HepG2 (cell line): Measurements from ENCODE around the gene CBFA2T2. TPM values are rescaled to one million over a fixed set of nuclear protein-coding genes. Genes with fewer than 3 reads are reported as not detected.

Experiments
- CBX2 ChIP-seq, 2 experiments: fragments of 200-600 bp in 1 of 2; sonication (generic); formaldehyde crosslinking in 1 of 2; IDR thresholded peaks; 2 replicates each; pipeline versions ENCODE4 v1.7.0 to v1.8.1; 2018 to 2022; ENCODE audit warnings: low read depth in 2 of 2, low read length in 1 of 2, mild to moderate bottlenecking in 1 of 2, missing genetic modification reagents in 1 of 2
- DNMT3B ChIP-seq: conservative IDR thresholded peaks from 2 replicates; pipeline ENCODE4 v1.6.1; 2016; ENCODE audit warnings: missing biosample characterization, control low read depth
- HNRNPUL1 ChIP-seq: fragments of 200-400 bp; formaldehyde crosslinking; IDR thresholded peaks from 2 replicates; pipeline ENCODE4 v1.6.1; 2017; ENCODE audit warnings: low read depth, mild to moderate bottlenecking, low read length, moderate library complexity
- MED8 ChIP-seq: sonication (generic); formaldehyde crosslinking; IDR thresholded peaks from 2 replicates; pipeline ENCODE4 v1.8.1; 2023; ENCODE audit warnings: mild to moderate bottlenecking, missing genetic modification reagents; ENCODE audit not compliant: insufficient replicate concordance
- NFATC3 ChIP-seq: sonication (generic); formaldehyde crosslinking; IDR thresholded peaks from 2 replicates; pipeline ENCODE4 v1.5.1; 2020; ENCODE audit warnings: mild to moderate bottlenecking, missing genetic modification reagents
- ZBTB20 ChIP-seq: sonication (generic); formaldehyde crosslinking; IDR thresholded peaks from 2 replicates; pipeline ENCODE4 v1.8.1; 2023; ENCODE audit warnings: missing genetic modification reagents, low read depth, mild to moderate bottlenecking, borderline replicate concordance
- ZNF30 ChIP-seq: sonication (generic); formaldehyde crosslinking; IDR thresholded peaks from 2 replicates; pipeline ENCODE4 v1.5.0; 2020; ENCODE audit warnings: mild to moderate bottlenecking, missing genetic modification reagents
- ZNF446 ChIP-seq: sonication (generic); formaldehyde crosslinking; IDR thresholded peaks from 2 replicates; pipeline ENCODE4 v1.5.0; 2020; ENCODE audit warnings: mild to moderate bottlenecking, missing genetic modification reagents
- ZNF569 ChIP-seq: sonication (generic); formaldehyde crosslinking; IDR thresholded peaks from 2 replicates; pipeline ENCODE4 v1.5.0; 2020; ENCODE audit warnings: mild to moderate bottlenecking, missing genetic modification reagents, moderate library complexity, borderline replicate concordance
- ZNF747 ChIP-seq: sonication (generic); formaldehyde crosslinking; IDR thresholded peaks from 2 replicates; pipeline ENCODE4 v1.8.1; 2023; ENCODE audit warnings: missing genetic modification reagents, mild to moderate bottlenecking, borderline replicate concordance
- ZNF816 ChIP-seq: sonication (generic); formaldehyde crosslinking; IDR thresholded peaks from 2 replicates; pipeline ENCODE4 v1.8.0; 2022; ENCODE audit warnings: missing genetic modification reagents, mild to moderate bottlenecking, borderline replicate concordance
- polyA plus RNA-seq, 8 experiments: library from polyadenylated mRNA; depleted of rRNA in 3 of 8; stranded (reverse) in 7 of 8; unstranded in 1 of 8; fragments of >200 nt; fragmentation: Illumina TruSeq in 4 of 8; extraction: Trizol in 4 of 8; gene quantifications; 2 replicates each; pipeline versions ENCODE4 v1.2.1 to v1.2.3, GENCODE V29; 2011 to 2016; ENCODE audit warnings: low read depth in 4 of 8, missing spikeins in 1 of 8, mixed read lengths in 1 of 8; ENCODE audit not compliant: insufficient read depth in 1 of 8
- total RNA-seq, 5 experiments: library from RNA; depleted of rRNA; stranded (reverse); fragments of >200 nt; fragmentation: Illumina TruSeq; extraction: Trizol; gene quantifications; 2 replicates each; pipeline ENCODE4 v1.2.3, GENCODE V29; 2016; ENCODE audit warnings: low read depth in 1 of 5
- TF ChIP-seq, protein P1 (sequence below): sonication (generic); formaldehyde crosslinking; IDR thresholded peaks from 2 replicates; pipeline ENCODE4 v1.4.0; 2020; ENCODE audit warnings: mild to moderate bottlenecking, missing genetic modification reagents
- TF ChIP-seq, protein P2 (sequence below): IDR thresholded peaks from 2 replicates; pipeline ENCODE4 v1.6.1; 2012; ENCODE audit warnings: inconsistent platforms
- TF ChIP-seq, protein P3 (sequence below): sonication (generic); formaldehyde crosslinking; IDR thresholded peaks from 2 replicates; pipeline ENCODE4 v1.5.1; 2020; ENCODE audit warnings: mild to moderate bottlenecking, missing genetic modification reagents, moderate library complexity
- TF ChIP-seq, protein P4 (sequence below): IDR thresholded peaks from 2 replicates; pipeline ENCODE4 v1.6.1; 2016; ENCODE audit warnings: missing biosample characterization, missing genetic modification reagents, low read depth

CBFA2T2 gene
- total and polyA plus RNA-seq, 2 of the 13 experiments (the other 11 are each of a cell fraction or from before 2014, with no cell fraction given), result 6.3 to 21.2 TPM

DNA sequence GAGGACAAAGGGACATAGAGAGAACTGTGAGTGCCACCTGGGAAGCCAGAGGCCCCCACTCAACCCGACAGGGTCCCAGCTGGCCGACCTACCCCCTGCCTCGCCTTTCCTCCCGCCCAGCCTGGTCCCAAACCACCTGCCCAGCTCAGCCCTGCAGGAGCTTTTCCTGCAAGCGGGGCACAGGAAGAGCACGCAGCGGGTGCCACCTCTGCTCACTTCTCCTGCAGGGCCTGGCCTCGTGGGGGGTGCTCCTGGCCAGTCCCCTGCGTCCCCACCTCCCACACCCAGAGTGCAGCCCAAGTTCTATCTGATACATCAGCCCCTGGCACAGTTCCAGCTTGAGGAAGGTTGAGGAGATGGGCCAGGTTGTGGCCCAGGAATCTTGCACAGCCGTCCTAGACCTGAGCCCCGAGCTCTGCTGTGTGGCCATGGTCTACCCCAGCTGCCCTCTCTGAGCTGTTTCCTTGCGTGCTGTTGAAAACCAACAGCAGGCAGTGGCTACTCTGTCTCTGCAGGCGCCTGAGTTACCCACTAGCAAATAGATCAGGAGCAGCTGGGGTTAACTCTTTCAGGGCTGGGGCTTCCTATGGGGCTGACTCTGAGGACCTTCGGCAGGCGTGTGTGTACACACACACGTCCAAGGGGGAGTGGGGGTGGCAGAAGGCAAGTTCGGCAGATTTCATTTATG lies 182.7 kb downstream of the CBFA2T2 start (continued):
- TF ChIP-seq, protein P1, sequence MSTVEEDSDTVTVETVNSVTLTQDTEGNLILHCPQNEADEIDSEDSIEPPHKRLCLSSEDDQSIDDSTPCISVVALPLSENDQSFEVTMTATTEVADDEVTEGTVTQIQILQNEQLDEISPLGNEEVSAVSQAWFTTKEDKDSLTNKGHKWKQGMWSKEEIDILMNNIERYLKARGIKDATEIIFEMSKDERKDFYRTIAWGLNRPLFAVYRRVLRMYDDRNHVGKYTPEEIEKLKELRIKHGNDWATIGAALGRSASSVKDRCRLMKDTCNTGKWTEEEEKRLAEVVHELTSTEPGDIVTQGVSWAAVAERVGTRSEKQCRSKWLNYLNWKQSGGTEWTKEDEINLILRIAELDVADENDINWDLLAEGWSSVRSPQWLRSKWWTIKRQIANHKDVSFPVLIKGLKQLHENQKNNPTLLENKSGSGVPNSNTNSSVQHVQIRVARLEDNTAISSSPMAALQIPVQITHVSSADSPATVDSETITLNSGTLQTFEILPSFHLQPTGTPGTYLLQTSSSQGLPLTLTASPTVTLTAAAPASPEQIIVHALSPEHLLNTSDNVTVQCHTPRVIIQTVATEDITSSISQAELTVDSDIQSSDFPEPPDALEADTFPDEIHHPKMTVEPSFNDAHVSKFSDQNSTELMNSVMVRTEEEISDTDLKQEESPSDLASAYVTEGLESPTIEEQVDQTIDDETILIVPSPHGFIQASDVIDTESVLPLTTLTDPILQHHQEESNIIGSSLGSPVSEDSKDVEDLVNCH (CRISPR knock-in tag), result no peak
- TF ChIP-seq, protein P2, sequence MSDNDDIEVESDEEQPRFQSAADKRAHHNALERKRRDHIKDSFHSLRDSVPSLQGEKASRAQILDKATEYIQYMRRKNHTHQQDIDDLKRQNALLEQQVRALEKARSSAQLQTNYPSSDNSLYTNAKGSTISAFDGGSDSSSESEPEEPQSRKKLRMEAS, result peak; percentile 15; the same call in 1 of the 2 replicates
- TF ChIP-seq, protein P3, sequence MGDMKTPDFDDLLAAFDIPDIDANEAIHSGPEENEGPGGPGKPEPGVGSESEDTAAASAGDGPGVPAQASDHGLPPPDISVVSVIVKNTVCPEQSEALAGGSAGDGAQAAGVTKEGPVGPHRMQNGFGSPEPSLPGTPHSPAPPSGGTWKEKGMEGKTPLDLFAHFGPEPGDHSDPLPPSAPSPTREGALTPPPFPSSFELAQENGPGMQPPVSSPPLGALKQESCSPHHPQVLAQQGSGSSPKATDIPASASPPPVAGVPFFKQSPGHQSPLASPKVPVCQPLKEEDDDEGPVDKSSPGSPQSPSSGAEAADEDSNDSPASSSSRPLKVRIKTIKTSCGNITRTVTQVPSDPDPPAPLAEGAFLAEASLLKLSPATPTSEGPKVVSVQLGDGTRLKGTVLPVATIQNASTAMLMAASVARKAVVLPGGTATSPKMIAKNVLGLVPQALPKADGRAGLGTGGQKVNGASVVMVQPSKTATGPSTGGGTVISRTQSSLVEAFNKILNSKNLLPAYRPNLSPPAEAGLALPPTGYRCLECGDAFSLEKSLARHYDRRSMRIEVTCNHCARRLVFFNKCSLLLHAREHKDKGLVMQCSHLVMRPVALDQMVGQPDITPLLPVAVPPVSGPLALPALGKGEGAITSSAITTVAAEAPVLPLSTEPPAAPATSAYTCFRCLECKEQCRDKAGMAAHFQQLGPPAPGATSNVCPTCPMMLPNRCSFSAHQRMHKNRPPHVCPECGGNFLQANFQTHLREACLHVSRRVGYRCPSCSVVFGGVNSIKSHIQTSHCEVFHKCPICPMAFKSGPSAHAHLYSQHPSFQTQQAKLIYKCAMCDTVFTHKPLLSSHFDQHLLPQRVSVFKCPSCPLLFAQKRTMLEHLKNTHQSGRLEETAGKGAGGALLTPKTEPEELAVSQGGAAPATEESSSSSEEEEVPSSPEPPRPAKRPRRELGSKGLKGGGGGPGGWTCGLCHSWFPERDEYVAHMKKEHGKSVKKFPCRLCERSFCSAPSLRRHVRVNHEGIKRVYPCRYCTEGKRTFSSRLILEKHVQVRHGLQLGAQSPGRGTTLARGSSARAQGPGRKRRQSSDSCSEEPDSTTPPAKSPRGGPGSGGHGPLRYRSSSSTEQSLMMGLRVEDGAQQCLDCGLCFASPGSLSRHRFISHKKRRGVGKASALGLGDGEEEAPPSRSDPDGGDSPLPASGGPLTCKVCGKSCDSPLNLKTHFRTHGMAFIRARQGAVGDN (CRISPR knock-in tag), result peak; percentile 45; the same call in 1 of the 2 replicates
- TF ChIP-seq ZBTB20 (0 out of 2 replicates have a peak, but pooled peaks have one; percentile 34), ZNF816 (CRISPR knock-in tag) (no peak), HNRNPUL1 (no peak), ZNF747 (CRISPR knock-in tag) (0 out of 2 replicates have a peak, but pooled peaks have one; percentile 47), ZNF30 (CRISPR knock-in tag) (no peak), NFATC3 (CRISPR knock-in tag) (no peak), ZNF569 (CRISPR knock-in tag) (0 out of 2 replicates have a peak, but pooled peaks have one; percentile 3), CBX2 (IDR thresholded peaks at IDR 0.05; ENCODE audit: low read depth, low read length) (no peak), CBX2 (CRISPR knock-in tag; IDR thresholded peaks at IDR 0.05; ENCODE audit: low read depth) (no peak), MED8 (peak; percentile 20), ZNF446 (CRISPR knock-in tag) (peak; percentile 82; the same call in 1 of the 2 replicates), DNMT3B (CRISPR knock-in tag) (0 out of 2 replicates have a peak, but pooled peaks have one; percentile 38)
- TF ChIP-seq, protein P4, sequence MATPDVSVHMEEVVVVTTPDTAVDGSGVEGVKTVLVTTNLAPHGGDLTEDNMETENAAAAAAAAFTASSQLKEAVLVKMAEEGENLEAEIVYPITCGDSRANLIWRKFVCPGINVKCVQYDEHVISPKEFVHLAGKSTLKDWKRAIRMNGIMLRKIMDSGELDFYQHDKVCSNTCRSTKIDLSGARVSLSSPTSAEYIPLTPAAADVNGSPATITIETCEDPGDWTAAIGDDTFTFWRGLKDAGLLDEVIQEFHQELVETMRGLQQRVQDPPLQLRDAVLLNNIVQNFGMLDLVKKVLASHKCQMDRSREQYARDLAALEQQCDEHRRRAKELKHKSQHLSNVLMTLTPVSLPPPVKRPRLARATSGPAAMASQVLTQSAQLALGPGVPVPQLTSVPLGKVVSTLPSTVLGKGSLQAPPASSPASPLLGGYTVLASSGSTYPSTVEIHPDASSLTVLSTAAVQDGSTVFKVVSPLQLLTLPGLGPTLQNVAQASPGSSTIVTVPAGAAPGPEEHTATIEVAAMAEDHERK (CRISPR knock-in tag), result no peak
